ENCODE measurements around the gene KLHL29.

KLHL29 gene

DNA sequence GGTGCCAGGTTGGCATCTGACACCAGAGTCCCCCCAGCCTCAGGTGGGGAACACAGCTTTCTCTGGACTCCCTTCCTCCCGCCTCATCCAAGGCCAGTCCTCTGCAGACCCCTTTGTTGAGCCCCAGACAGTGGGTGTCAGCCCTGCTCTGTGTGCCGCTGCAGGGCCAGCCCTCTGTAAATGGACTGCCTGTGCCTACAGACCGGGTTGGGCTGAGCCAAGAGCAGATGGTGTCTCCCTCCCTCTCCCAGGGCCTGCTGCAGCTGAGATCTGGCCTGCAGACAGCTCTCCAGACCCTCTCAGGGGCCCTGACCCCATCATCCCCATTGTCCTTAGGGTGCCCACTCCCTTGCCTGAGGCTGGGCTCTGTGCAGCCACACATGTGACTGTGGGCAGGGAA lies 160.8 kb downstream of the KLHL29 start:
- Histone ChIP-seq H3K4me3 (replicated peaks; ENCODE audit: insufficient read depth, low read length) (no peak overlapping the region), H3K27ac (replicated peaks) (no peak overlapping the region), H3K27me3 (ENCODE audit: insufficient read depth, poor library complexity, severe bottlenecking) (no peaks in the 10 kb centered on the region)
- no peak for TF ChIP-seq POLR2AphosphoS5 (IDR thresholded peaks at IDR 0.05; ENCODE audit: low read depth)
- TF ChIP-seq GABPA (IDR thresholded peaks at IDR 0.05; ENCODE audit: low read depth) = no peak
- no peak for TF ChIP-seq SPI1 (IDR thresholded peaks at IDR 0.05; ENCODE audit: borderline replicate concordance, low read depth)
- TF ChIP-seq, protein P1, sequence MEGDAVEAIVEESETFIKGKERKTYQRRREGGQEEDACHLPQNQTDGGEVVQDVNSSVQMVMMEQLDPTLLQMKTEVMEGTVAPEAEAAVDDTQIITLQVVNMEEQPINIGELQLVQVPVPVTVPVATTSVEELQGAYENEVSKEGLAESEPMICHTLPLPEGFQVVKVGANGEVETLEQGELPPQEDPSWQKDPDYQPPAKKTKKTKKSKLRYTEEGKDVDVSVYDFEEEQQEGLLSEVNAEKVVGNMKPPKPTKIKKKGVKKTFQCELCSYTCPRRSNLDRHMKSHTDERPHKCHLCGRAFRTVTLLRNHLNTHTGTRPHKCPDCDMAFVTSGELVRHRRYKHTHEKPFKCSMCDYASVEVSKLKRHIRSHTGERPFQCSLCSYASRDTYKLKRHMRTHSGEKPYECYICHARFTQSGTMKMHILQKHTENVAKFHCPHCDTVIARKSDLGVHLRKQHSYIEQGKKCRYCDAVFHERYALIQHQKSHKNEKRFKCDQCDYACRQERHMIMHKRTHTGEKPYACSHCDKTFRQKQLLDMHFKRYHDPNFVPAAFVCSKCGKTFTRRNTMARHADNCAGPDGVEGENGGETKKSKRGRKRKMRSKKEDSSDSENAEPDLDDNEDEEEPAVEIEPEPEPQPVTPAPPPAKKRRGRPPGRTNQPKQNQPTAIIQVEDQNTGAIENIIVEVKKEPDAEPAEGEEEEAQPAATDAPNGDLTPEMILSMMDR (IDR thresholded peaks at IDR 0.05; ENCODE audit: insufficient read depth, low read length) = no peak
- TF ChIP-seq, protein P2, sequence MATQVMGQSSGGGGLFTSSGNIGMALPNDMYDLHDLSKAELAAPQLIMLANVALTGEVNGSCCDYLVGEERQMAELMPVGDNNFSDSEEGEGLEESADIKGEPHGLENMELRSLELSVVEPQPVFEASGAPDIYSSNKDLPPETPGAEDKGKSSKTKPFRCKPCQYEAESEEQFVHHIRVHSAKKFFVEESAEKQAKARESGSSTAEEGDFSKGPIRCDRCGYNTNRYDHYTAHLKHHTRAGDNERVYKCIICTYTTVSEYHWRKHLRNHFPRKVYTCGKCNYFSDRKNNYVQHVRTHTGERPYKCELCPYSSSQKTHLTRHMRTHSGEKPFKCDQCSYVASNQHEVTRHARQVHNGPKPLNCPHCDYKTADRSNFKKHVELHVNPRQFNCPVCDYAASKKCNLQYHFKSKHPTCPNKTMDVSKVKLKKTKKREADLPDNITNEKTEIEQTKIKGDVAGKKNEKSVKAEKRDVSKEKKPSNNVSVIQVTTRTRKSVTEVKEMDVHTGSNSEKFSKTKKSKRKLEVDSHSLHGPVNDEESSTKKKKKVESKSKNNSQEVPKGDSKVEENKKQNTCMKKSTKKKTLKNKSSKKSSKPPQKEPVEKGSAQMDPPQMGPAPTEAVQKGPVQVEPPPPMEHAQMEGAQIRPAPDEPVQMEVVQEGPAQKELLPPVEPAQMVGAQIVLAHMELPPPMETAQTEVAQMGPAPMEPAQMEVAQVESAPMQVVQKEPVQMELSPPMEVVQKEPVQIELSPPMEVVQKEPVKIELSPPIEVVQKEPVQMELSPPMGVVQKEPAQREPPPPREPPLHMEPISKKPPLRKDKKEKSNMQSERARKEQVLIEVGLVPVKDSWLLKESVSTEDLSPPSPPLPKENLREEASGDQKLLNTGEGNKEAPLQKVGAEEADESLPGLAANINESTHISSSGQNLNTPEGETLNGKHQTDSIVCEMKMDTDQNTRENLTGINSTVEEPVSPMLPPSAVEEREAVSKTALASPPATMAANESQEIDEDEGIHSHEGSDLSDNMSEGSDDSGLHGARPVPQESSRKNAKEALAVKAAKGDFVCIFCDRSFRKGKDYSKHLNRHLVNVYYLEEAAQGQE (IDR thresholded peaks at IDR 0.05; ENCODE audit: insufficient replicate concordance, low read depth) = no peak
- DNase-seq (ENCODE audit: low read depth in 1 of 2, low spot score in 1 of 2) = no peak

DNA sequence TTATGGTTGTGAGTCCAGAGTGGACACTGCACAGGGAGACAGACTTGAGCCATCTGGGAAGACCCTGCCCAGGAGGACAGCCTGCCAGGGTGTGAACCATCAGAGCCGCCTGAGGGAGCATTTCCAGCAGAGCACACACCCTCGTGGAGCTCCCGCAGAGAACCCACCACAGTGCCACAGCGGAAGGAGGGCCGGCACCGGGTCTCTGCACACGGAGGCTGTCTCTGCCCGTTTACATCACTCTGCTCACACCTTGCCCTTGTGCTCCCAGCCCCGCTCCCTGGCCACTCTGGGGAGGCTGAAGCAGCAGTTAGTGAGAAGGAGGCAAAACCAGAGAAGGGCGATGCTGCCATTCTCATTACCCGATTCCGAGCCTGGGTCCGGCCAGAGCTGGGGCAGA lies 161.9 kb downstream of the KLHL29 start:
- no peak overlapping the region for H3K4me3 ChIP-seq (replicated peaks; ENCODE audit: insufficient read depth, low read length)

DNA sequence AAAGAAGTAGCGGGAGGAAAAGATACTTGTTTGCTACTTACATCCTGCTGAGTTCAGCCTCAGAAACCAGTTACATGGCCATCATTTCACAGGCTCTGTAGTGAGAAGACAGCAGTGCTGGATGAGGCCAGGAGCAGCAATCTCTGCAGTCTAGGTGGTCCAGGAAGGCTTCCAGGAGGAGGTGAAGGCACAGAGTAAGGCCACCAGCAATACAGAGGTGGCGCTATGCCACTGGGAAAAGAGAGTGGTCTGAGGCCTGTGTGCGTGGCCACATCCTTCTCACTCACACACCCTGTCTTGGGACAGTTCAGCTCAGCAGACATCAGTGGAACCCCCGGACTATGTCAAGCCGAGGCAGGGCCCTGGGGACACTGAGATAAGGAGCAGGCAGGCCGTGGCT lies 162.7 kb downstream of the KLHL29 start:
- Histone ChIP-seq H3K27me3 (ENCODE audit: insufficient read depth, poor library complexity, severe bottlenecking) (no peaks in the 10 kb centered on the region), H3K27ac (replicated peaks) (no peak overlapping the region), H3K4me3 (replicated peaks; ENCODE audit: insufficient read depth, low read length) (no peak overlapping the region)
- no peak for TF ChIP-seq SPI1 (IDR thresholded peaks at IDR 0.05; ENCODE audit: borderline replicate concordance, low read depth)
- TF ChIP-seq GABPA (IDR thresholded peaks at IDR 0.05; ENCODE audit: low read depth) = no peak
- TF ChIP-seq, protein P2 (IDR thresholded peaks at IDR 0.05; ENCODE audit: insufficient replicate concordance, low read depth) = no peak
- TF ChIP-seq, protein P1 (IDR thresholded peaks at IDR 0.05; ENCODE audit: insufficient read depth, low read length) = no peak
- no peak for DNase-seq (ENCODE audit: low read depth in 1 of 2, low spot score in 1 of 2)

More for the DNA sequence above, 161.9 kb downstream of the KLHL29 start:
- TF ChIP-seq SPI1 (IDR thresholded peaks at IDR 0.05; ENCODE audit: borderline replicate concordance, low read depth) = no peak
- TF ChIP-seq POLR2AphosphoS5 (IDR thresholded peaks at IDR 0.05; ENCODE audit: low read depth) = no peak
- Histone ChIP-seq H3K27me3 (ENCODE audit: insufficient read depth, poor library complexity, severe bottlenecking) (no peaks in the 10 kb centered on the region), H3K27ac (replicated peaks) (no peak overlapping the region)
- no peak for DNase-seq (ENCODE audit: low read depth in 1 of 2, low spot score in 1 of 2)

DNA sequence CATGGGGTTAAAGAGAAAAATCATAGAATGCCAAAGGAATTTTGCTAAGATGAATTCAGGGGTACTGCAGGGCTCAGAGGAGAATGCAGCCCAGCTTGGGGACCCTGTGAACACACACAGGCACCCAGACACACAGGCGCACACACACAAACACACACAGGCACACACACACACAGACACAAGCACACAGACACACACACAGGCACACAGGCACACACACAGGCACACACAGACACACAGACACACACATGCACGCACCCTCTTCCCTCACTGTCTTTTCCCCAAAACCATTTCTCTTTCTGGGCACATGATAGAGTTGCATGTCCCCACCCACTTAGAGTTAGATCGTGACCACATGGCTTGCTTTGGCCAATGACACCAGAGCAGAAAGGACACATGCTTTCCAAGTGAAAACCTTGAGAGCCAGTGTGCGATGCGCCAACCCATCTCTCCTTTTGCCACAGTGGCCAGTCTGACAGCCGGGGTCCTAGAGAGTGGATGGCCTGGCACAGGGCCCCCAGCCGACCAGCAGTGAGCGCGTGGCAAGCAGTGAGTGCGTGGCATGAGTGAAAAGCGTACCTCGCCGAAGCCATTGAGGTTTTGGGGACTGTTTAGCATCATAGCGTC lies 163.3 kb downstream of the KLHL29 start:
- Histone ChIP-seq H3K4me3 (replicated peaks; ENCODE audit: insufficient read depth, low read length) (no peak overlapping the region), H3K27me3 (ENCODE audit: insufficient read depth, poor library complexity, severe bottlenecking) (no peaks in the 10 kb centered on the region), H3K27ac (replicated peaks) (no peak overlapping the region)
- TF ChIP-seq GABPA (IDR thresholded peaks at IDR 0.05; ENCODE audit: low read depth) (no peak), SPI1 (IDR thresholded peaks at IDR 0.05; ENCODE audit: borderline replicate concordance, low read depth) (no peak), POLR2AphosphoS5 (IDR thresholded peaks at IDR 0.05; ENCODE audit: low read depth) (no peak)
- TF ChIP-seq, protein P1 (IDR thresholded peaks at IDR 0.05; ENCODE audit: insufficient read depth, low read length) = no peak
- TF ChIP-seq, protein P2 (IDR thresholded peaks at IDR 0.05; ENCODE audit: insufficient replicate concordance, low read depth) = no peak
- DNase-seq (ENCODE audit: low read depth in 1 of 2, low spot score in 1 of 2) = no peak

Data from HL-60 (cell line).